ENCODE results near the gene TMX2. TPM values are rescaled to one million over a fixed set of nuclear protein-coding genes. Genes with fewer than 3 reads are reported as not detected.

TMX2 gene
- total and polyA plus RNA-seq, 9 of the 15 experiments (the other 6 are each of a cell fraction or from before 2014, with no cell fraction given), result 176 to 433 (median 227) TPM

- TF ChIP-seq ZNF707 (CRISPR knock-in tag; conservative IDR thresholded peaks at IDR 0.05) (no peak), ZFP1 (CRISPR knock-in tag; IDR thresholded peaks at IDR 0.05) (no peak), HNRNPK (IDR thresholded peaks at IDR 0.05; ENCODE audit: low read depth, low read length, poor library complexity, severe bottlenecking) (no peak), TRIM24 (IDR thresholded peaks at IDR 0.05) (no peak), HNRNPL (IDR thresholded peaks at IDR 0.05; ENCODE audit: low read depth, low read length) (no peak), HMG20B (CRISPR knock-in tag; IDR thresholded peaks at IDR 0.05) (no peak), FOXA3 (CRISPR knock-in tag; conservative IDR thresholded peaks at IDR 0.05 in 1 of 2, IDR thresholded peaks at IDR 0.05 in 1 of 2) (no peak), SIN3B (IDR thresholded peaks at IDR 0.05; ENCODE audit: low read depth) (no peak), EHMT2 (IDR thresholded peaks at IDR 0.05) (no peak), IRF2 (CRISPR knock-in tag; IDR thresholded peaks at IDR 0.05) (no peak), ZNF274 (IDR thresholded peaks at IDR 0.05; ENCODE audit: borderline replicate concordance, low read depth, low read length) (no peak), HMG20A (CRISPR knock-in tag; conservative IDR thresholded peaks at IDR 0.05) (no peak), ZBTB1 (CRISPR knock-in tag; IDR thresholded peaks at IDR 0.05; ENCODE audit: borderline replicate concordance, low read depth) (no peak), U2AF2 (optimal IDR thresholded peaks at IDR 0.05; ENCODE audit: low read depth, low read length) (no peak), ZNF12 (CRISPR knock-in tag; IDR thresholded peaks at IDR 0.05) (no peak), ZSCAN32 (CRISPR knock-in tag; IDR thresholded peaks at IDR 0.05) (no peak), CC2D1A (IDR thresholded peaks at IDR 0.05) (no peak), KLF6 (CRISPR knock-in tag; IDR thresholded peaks at IDR 0.05; ENCODE audit: borderline replicate concordance) (no peak), POLR3G (IDR thresholded peaks at IDR 0.05; ENCODE audit: extremely low read depth, insufficient read length, insufficient replicate concordance) (no peak), ERF (CRISPR knock-in tag; IDR thresholded peaks at IDR 0.05) (no peak), TCF7 (IDR thresholded peaks at IDR 0.05; ENCODE audit: borderline replicate concordance) (no peak), HINFP (tag; conservative IDR thresholded peaks at IDR 0.05; ENCODE audit: low read depth) (no peak), LEF1 (IDR thresholded peaks at IDR 0.05) (no peak)
- TF ChIP-seq, protein P1, sequence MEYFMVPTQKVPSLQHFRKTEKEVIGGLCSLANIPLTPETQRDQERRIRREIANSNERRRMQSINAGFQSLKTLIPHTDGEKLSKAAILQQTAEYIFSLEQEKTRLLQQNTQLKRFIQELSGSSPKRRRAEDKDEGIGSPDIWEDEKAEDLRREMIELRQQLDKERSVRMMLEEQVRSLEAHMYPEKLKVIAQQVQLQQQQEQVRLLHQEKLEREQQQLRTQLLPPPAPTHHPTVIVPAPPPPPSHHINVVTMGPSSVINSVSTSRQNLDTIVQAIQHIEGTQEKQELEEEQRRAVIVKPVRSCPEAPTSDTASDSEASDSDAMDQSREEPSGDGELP (CRISPR knock-in tag; IDR thresholded peaks at IDR 0.05; ENCODE audit: borderline replicate concordance), result no peak; the same call in 1 of the 2 replicates
- TF ChIP-seq, protein P2, sequence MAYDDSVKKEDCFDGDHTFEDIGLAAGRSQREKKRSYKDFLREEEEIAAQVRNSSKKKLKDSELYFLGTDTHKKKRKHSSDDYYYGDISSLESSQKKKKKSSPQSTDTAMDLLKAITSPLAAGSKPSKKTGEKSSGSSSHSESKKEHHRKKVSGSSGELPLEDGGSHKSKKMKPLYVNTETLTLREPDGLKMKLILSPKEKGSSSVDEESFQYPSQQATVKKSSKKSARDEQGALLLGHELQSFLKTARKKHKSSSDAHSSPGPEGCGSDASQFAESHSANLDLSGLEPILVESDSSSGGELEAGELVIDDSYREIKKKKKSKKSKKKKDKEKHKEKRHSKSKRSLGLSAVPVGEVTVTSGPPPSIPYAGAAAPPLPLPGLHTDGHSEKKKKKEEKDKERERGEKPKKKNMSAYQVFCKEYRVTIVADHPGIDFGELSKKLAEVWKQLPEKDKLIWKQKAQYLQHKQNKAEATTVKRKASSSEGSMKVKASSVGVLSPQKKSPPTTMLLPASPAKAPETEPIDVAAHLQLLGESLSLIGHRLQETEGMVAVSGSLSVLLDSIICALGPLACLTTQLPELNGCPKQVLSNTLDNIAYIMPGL (CRISPR knock-in tag; IDR thresholded peaks at IDR 0.05), result no peak
Observed at GRCh38 chr11:57667117-57667735, 45.2 kb upstream of the TMX2 start (continued).
